NCI-H1105 treated with DMSO at 0.1 percent for 48 hours (cell line): ENCODE results near the gene DNAJC6.
A peak's percentile ranks its signal among the peaks of the same experiment; 100 is the strongest.

Experiments used
- DNase-seq: peaks from one replicate; lab custom pipeline; 2025; lab: John Stamatoyannopoulos, UW

Gene DNAJC6

DNA sequence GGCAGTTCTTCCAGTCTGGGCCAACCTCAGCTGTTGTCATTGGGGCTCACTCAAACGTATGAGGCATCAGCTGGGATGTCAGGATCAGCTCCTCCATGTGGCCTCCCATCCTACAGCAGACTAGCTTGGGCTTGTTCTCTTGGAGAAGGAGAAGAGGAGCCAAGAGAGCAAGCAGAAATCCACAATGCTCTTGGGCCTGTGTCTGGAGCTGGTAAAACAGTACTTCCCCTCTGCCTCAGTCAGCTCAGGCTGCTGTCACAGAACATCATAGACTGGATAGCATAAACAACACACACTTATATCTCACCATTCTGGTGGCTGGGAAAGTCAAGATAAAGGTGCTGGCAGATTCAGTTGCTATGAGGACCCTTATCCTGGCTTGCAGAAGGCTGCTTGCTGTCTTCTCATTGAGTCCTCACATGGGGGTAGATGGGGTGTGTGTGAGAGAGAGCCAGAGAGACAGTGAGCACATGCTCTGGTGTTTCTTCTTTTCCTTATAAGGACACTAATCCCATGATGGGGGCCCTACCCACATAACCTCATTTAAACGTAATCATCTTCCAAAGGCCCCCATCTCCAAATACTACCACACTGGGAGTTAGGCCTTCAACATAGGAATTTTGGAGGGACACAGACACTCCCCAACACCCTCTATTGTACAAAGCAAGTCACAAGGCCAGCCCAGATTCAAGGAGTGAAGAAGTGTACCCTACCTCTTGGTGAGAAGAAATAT, 16.3 kb upstream of the DNAJC6 start:
- no peak for DNase-seq

DNA sequence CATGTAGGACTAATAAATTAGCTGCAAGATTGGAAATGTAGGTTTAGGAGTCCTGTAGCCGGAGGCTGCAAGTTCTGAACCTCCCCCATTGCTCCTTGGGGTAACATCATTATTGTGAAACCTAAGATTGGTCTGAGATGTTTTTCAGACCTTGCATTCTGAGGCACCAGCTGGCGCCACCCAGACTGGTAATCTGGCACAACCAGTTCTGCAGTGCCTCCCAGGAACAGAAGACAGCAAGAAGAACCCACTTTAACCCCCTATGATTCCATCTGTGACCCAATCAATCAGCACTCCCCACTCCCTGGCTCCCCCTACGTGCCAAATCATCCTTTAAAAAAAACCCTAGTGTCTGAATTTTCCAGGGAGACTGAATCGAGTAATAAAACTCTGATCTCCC, 11.6 kb upstream of the DNAJC6 start:
- no peak for DNase-seq

DNA sequence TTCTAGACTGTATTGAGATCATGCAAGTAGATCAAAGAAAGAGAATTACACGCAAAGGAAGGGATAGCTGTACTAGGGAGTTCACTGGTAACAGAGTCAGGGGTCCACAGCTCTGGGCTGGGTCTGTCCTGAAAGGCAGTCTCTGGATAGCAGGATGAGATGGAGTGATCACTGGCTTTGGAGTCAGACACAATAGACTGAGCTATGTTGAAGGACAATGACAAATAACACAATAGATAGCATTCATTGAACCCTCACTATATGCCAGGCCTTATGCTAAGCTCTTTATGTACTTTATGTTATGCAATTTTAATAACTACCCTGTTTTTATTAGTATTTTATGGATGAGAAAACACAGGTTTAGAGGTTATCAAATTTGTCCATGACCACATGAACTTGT, 10.0 kb upstream of the DNAJC6 start:
- no peak for DNase-seq

DNA sequence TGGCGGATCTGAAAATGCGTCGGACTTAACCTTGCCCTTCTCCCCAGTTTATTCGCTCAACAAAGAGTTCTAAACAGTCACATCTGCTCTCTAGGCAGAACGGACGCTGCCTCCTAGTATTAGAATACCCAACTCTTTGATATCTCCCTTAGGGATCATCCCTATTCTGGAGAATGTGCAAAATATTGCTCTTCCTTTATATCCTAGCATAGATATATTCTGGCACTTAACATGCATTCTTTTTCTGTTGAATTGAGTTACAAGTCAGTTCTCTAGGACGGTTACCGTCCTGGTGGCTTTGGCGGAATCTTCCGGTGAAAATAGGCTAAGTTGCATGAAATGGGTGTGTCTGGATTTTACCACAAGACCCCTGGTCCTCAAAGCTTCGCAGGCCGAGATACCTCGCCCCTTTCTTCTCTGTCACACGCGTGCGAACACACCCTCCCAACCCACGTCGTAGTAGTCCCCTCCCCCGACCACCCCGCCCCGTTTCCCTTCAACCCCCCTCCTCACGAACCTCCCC, 501 bp upstream of the DNAJC6 start:
- DNase-seq: no peak

DNA sequence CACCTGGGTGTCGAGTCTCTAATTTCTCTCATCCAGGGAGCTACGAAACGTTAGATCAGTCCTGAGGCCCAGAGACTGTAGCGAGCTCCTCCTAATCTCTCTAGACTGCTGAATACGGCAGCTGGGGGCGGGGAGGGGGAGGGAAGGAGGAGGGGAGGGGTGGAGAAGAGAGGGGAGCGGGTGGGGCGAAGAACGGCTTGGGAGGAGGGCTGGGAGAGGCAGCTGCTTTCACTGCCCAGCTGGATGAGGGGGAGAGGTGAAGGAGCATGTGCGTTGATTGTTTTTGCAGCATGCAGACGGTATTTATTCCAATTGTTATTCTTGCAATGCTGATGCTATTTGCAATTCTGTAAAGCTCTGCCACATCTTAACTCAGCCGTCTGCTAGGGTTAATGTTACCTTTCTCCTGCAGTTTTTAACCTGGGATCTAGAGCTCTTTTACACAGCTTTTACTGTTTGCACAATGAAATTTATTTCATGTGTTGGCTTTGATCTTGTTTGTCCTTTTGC, 790 bp downstream of the DNAJC6 start:
- DNase-seq: peak; percentile 87

DNA sequence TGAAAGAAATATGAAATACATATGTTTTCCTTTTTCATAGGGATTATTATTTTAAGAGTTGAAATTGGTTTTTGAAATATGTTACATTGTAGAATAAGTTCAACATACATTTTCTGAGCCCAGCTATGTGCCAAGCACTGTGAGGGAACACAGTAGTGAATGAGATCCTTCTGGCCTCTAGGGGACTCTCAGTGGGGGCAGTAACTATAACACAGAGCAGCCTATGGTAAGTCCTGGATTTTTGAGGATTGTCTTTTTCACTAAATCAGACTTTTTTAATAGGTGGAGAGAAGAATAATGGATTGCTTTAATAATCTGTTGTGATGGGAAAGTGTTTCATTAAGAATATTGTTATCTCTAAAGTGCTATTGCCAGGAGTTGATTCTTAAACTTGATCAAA, 2.4 kb downstream of the DNAJC6 start:
- DNase-seq: no peak

DNA sequence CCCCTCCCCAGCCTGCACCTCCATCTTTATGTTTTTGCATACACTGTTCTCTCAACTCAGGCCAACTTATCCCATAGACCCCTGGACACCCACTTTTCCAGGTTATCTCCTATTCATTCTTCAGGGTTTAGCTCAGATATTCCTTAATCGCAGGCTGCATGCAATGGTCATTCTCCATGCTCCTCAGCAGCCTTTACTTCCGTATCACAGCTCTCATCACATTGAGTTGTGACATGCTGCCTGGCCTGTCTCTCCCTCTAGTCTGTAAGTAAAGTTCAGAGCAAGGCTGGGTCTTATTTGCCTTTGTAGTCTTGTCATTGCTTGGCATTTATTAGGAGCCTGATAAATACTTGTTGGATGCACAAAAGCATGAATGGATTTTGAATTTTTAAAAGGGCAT, 6.9 kb downstream of the DNAJC6 start:
- DNase-seq: no peak

DNA sequence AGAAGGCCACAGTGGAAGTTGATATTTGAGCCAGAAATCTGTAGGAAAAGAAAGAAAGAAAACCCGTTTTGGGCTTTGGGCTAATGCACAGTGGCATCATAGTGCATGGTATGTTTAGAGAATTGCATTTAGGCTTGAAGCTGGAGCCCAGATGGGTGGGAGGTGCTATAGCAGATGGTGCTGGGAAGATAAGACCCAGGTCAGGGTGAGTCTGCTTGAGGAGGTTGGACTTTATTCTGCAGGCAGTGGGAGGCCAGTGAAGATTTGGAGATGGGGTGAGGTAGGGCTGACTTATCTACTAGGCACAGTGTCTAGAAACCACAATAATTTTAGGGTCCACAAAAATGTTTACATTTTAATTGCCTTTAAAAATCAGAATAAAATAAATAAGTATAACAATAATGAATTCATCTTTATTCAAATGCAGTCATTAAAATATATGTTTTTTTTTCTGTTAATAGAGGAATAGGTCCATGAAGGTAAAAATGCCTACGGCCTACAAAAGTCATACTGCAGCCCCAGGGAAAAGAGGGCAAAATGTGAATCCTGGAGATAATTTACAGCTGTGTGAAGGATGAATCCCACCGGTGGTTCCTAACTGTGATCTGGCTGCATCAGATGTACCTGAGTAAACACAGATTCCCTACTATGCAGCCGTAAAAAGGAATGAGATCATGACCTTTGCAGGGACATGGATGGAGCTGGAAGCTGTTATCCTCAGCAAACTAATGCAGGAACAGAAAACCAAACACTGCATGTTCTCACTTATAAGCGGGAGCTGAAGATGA, 8.7 kb downstream of the DNAJC6 start:
- no peak for DNase-seq

DNA sequence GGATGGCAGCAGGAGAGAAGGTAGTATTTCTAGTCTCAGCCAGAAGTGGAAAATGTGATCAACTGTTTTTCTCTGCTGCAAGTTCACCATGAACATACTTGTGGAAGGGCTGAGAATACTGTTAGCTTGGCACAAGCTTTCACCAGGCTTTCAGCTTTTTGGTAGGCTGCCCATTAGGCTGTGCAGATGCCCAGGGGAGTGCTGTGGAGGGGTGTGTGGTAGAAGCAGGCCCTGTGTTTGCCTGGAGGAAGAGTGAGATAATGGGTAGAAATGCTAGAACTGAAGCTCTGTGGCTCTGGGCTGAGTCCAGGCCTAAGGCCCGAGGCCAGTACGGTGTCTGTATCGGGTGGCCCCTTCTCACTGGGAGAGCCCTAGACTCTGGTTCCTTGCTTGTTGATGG, 9.8 kb downstream of the DNAJC6 start:
- DNase-seq: no peak

DNA sequence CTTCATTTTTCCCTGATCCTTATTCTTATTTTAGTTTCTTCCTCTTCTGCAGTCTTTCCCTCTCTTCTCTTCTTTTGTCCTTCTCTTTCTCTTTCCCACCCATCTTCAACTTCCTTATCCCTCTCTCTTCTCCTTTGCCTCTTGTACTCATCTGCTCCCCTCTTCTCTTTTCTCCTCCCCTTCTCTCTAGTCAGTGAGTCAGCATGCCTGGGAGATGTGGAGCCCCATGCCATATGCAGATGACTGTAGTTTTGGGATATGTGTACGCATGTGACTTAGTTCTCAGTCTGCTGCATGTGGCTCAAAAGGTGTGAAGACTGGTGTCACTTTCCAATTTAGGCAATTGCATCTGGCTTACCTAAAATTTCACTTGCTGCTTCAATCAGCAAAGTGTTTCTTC, 10.4 kb downstream of the DNAJC6 start:
- no peak for DNase-seq

DNA sequence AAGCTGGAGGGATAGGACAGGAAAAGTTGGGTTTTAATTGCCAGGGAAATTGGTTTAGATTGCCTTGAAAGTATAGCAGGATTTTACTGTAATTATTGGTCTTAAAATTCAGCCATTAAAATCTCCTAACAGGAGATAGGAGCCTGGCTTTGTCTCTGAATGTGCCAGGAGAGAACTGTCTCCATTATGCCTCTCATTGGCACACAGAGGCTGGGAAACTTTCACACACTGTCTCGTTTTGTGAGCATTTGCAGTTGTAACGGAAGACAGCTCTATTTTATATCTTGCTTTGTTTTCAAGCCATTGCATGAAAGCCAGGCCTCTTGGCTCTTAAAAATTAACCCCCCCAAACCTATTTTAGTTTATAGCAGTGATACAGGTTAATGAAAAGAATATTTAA, 12.5 kb downstream of the DNAJC6 start:
- DNase-seq: no peak

DNA sequence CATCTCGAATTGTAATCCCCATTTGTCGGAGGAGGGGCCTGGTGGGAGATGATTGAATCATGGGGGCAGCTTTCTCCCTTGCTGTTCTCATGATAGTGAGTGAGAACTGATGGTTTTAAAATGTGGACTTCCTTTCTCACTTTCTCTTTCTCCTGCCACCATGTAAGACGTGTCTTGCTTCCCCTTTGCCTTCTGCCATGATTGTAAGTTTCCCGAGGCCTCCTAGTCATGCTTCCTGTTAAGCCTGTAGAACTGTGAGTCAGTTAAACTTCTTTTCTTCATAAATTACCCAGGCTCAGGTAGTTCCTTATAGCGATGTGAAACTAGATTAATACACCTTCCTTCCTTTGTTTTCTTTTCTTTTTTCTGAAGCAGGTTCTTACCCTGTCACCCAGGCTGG, 13.9 kb downstream of the DNAJC6 start:
- DNase-seq: no peak

DNA sequence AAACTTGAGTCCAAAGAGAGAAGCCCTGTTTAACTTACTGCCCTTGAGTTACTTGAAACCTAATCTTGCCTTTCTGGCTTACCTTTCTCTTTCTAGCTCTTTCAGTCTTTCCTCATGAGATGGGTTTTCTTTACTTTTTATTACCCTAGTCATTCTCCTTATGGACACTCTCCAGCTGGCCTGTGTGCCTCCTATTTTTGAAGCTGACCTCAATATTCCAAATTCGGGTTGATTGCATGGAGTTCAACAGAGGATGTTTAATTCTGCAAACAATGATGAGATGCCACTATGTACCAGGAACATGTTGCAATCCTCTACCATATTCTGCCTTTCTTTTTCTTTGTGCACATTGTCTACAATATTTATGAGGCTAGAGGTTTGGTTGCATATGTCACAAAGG, 20.7 kb downstream of the DNAJC6 start:
- no peak for DNase-seq

DNA sequence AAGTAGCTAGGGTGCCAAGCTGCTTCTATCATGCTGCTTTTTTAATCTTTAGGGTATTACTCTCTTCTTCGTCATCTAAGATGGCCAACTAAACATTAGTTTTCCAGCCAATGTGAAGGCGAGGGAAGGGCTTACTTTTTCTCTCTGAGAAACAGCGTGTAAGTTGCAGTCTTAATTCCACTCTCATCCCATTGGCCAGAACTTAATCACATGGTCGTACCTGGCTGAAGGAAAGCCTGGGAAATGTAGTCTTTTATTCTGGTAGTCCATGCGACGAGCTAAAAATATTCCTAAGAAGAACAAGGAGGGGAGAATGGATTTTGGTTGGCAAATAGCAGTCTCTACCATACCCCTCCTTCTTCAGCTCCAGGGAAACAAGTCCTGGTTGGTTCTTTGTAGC, 21.5 kb downstream of the DNAJC6 start:
- DNase-seq: no peak

DNA sequence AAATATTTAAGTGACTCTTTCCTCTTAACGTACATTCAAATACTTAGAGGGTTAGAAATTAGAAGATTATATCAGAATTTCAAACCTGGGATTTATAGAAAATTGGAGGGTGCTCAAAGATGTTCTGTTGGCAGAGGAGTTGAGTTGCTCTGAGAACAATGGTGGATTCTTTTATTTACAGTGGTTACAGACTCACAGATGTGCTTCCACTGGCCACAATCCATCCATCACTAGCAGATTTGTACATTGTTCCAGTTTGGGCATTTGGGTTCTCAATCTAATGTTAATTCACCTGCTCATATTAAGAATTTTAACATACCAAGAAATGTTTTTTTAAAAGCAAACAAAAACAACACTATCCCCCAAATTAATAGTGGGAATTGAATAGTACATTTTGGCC, 23.5 kb downstream of the DNAJC6 start:
- DNase-seq: no peak

DNA sequence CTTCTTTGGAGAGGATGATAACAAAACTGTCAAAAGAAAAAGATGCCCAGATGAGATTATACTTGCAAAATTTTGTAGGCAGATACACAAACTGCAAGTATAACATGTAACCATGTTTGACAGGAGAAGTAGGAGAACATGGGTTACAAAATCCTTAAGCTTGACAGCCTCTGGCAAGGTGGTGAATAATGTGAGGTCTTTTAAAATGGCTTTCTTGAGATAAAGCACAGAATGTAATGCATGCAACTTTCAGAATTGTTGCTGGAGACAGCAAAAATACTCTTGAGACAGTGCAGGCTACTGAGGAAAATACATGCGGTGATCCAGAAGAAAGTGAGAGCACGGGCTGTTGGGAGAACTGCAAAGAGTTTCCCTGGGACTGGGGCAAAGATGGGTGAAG, 24.7 kb downstream of the DNAJC6 start:
- DNase-seq: no peak

DNA sequence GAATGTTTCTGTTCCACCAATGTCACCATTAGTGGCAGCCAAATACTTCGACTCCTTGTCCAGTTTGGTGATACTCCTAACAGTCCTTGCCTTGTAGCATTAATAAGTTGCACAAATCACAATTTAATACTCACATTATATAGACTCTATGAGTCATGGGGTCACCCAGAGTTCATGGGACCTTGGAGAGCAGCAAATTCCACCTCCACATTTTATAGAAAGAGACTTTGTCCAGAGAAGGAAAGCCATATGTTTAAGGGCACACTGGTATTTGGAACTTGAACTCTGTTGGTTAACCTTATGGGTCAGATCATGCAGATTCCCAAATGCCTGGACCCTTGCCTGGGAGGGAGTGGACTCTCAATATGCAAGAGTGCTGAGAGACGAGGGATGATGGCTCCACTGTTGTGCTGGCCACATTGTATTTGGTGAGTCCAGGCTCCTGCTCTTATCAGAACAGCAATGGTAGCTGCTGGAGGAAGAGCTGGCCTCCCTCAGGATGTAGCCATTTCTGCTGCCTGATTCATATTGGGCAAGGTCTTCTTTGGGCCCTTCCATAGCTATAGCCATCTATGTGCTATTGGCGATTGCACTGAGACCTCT, 30.6 kb downstream of the DNAJC6 start:
- no peak for DNase-seq

DNA sequence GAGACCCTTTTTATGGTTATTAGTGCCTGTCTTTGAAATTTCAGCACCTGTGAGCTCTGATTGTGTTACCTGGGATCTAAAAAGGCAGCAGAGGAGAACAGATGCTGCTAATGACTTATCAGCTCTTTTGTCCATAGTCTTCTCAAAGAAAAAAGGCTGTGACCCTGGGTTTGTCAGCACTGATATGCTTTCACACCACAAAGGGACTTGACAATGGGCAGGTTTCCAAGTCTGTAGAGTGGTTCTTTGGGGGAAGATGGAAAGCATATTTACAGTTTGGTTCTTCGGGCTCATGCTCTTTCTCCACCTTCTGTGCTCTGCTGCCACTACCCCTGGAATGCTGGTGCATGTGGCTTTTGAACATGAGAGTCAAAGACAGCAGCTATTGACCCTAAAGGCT, 32.0 kb downstream of the DNAJC6 start:
- peak; percentile 79 for DNase-seq

DNA sequence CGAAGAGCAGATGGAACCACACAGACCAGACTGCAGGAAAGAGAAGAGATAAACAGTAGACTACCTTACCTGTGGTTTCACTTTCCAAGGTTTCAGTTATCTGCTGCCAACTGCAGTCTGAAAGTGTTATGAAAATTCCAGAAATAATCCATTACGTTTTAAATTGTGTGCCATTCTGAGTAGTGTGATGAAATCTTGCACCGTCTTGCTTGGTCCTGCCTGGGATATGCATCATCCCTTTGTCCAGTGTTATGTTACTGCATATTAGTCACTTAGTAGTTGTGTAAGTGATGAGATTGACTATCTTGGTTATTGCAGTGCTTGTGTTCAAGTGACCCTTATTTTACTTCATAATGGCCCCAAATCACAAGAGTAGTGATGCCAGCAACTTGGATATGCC, 33.9 kb downstream of the DNAJC6 start:
- no peak for DNase-seq

DNA sequence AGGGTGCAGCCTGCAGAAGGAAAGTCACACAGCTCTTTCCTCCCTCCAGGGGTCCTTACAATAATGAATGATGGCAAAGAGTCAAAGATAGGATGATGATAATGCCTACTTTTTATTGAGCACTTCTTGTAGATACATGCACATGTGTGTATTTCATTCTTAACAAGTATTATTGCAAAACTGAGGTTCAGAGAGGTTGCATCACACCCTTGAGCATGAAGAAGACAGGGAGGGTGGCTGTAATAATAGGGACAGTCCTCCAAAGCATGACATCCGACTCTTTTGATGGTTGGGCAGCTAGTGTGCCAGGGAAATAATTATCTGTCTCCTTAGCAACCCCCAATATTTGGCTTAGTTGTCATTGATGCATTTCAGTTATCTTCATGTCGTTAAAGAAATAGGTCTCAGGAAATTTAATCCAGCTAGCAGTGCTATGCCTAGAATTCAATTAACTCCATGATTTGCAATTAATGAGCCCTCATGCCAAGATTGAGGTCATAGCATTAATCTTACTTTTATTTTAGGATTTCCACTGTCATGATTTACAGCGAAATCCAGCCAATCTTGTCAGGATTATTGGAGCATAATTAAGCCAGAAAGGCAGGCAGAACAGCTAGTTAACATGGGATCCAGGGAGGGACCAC, 35.0 kb downstream of the DNAJC6 start:
- peak; percentile 44 for DNase-seq

DNA sequence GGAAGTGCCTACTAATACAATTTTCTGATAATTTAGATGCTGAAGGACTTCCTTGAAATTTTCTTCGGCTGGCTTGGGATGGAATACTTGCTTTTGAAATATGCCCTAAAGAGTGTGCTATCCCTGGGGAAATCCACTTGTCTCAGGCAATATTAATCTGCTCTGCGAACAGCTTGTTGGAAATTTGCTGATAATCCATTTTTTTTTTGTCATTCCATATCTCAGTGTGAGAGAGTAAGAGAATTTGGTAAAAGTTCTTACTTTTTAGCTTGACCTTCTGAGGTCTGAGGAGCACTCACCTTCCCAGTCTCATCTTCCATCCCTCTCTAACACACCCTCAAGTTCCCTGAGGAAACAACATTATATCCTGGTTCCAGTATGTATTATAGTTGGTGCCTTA, 36.8 kb downstream of the DNAJC6 start:
- DNase-seq: no peak

DNA sequence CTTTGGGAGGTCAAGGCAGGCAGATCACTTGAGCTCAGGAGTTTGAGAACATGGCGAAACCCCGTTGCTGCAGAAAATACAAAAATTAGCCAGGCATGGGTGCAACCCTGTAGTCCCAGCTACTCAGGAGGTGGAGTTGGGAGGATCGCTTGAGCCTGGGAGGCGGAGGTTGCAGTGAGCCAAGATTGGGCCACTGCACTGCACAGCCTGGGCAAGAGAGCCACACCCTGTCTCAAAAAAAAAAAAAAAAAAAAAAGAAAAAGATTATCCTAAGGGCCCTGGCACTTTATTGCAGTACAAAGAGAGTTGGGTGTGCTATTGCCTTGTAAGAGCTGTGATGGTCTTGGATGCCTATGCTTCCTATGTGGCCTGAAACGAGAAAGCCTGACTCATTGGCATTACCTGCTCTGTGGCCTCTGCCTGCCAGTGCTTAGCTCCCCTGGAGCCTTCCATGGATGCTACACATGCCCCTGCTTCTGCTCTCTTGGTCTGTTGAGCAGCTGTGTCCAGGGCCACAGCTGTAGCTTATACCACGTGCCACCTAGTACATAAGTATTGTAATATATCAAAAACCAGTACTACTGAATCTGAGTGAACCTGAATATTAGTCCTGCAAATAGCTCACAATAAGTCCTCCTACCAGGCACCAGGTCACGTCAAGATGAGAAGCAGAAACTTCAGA, 45.8 kb downstream of the DNAJC6 start:
- no peak for DNase-seq
